ENCODE data around the gene MAD1L1.

GRCh38 chr7:2175514-2175913 is 57.2 kb downstream of the MAD1L1 start:
- TF ChIP-seq CTCF (IDR thresholded peaks at IDR 0.05; ENCODE audit: low read depth, low read length, poor library complexity, severe bottlenecking) (no peak), EZH2phosphoT487 (IDR thresholded peaks at IDR 0.05; ENCODE audit: borderline replicate concordance, low read length) (no peak)
